Nephron (organoid): ENCODE results near the gene RGS16.

ENCODE experiments used
- H3K27ac Mint-ChIP-seq, 3 experiments: 2 replicates each; pipeline ENCODE4 v1.8.0; 2020; ENCODE audit warnings: mixed read lengths in 3 of 3, mild to moderate bottlenecking in 2 of 3, moderate library complexity in 1 of 3
- H3K27me3 Mint-ChIP-seq: 2 replicates; pipeline ENCODE4 v1.8.0; 2021; ENCODE audit warnings: low read depth, mild to moderate bottlenecking, moderate library complexity, mixed read lengths
- H3K36me3 Mint-ChIP-seq: 2 replicates; pipeline ENCODE4 v1.8.0; 2020; ENCODE audit warnings: low read depth, mixed read lengths
- H3K4me1 Mint-ChIP-seq: 2 replicates; pipeline ENCODE4 v1.8.0; 2020; ENCODE audit warnings: mixed read lengths
- H3K4me3 Mint-ChIP-seq, 3 experiments: 2 replicates each; pipeline ENCODE4 v1.8.0; 2020; ENCODE audit warnings: mild to moderate bottlenecking in 3 of 3, mixed read lengths in 3 of 3, moderate library complexity in 2 of 3
- H3K9me3 Mint-ChIP-seq: 2 replicates; pipeline ENCODE4 v1.8.0; 2020; ENCODE audit warnings: mixed read lengths
- CTCF ChIP-seq, 3 experiments: fragments of 200-600 bp; sonication (generic); IDR thresholded peaks; one replicate each; pipeline ENCODE4 v1.5.0; 2021; ENCODE audit warnings: antibody characterized with exemption in 3 of 3; ENCODE audit not compliant: unreplicated experiment in 3 of 3

Gene RGS16

GRCh38 chr1:182588500-182589396 lies 15.4 kb downstream of the RGS16 start, which contains the start of gene RNASEL:
TSS of gene RNASEL (minus strand) at chr1:182589256. CDS start at chr1:182586806, 2,450 bp downstream.
- peaks cover 6% of the 10 kb centered on the region for H3K4me1 Mint-ChIP-seq
- H3K27me3 Mint-ChIP-seq, result peaks cover 6% of the 10 kb centered on the region
- peak within 1 kb of the TSS; percentile 92 to 94 (median 94) for H3K27ac Mint-ChIP-seq
- peak within 1 kb of the TSS; percentile 91 to 92 (median 92) for H3K4me3 Mint-ChIP-seq
- TF ChIP-seq CTCF (IDR thresholded peaks at IDR 0.05; ENCODE audit: unreplicated experiment in 3 of 3), result no peak
- H3K9me3 Mint-ChIP-seq, result peaks cover 4% of the 10 kb centered on the region
- H3K36me3 Mint-ChIP-seq, result peaks cover 12% of the 10 kb centered on the region

- TF ChIP-seq CTCF (IDR thresholded peaks at IDR 0.05; ENCODE audit: unreplicated experiment in 3 of 3), result no peak
- peaks cover 6% of the 10 kb centered on the region for H3K27me3 Mint-ChIP-seq
- H3K4me1 Mint-ChIP-seq, result peaks cover 6% of the 10 kb centered on the region
- H3K27ac Mint-ChIP-seq, result peak overlapping the region; percentile 92 to 94 (median 94)
- H3K4me3 Mint-ChIP-seq, result peak overlapping the region; percentile 91 to 92 (median 92)
- H3K36me3 Mint-ChIP-seq, result peaks cover 20% of the 10 kb centered on the region
- H3K9me3 Mint-ChIP-seq, result peaks cover 4% of the 10 kb centered on the region
These were observed 16.3 kb downstream of the RGS16 start for GRCh38 chr1:182587666-182588499.

- peaks cover 4% of the 10 kb centered on the region for H3K9me3 Mint-ChIP-seq
- no peak overlapping the region for H3K27ac Mint-ChIP-seq
- peaks cover 25% of the 10 kb centered on the region for H3K36me3 Mint-ChIP-seq
- H3K4me3 Mint-ChIP-seq, result no peak overlapping the region
- H3K27me3 Mint-ChIP-seq, result peaks cover 6% of the 10 kb centered on the region
- TF ChIP-seq CTCF (IDR thresholded peaks at IDR 0.05; ENCODE audit: unreplicated experiment in 3 of 3), result no peak
- H3K4me1 Mint-ChIP-seq, result peaks cover 6% of the 10 kb centered on the region
These were observed 17.1 kb downstream of the RGS16 start for GRCh38 chr1:182587093-182587492.

GRCh38 chr1:182586380-182586779 lies 17.8 kb downstream of the RGS16 start:
- Mint-ChIP-seq H3K4me1 (peaks cover 6% of the 10 kb centered on the region), H3K9me3 (peaks cover 4% of the 10 kb centered on the region), H3K36me3 (peaks cover 27% of the 10 kb centered on the region), H3K27me3 (no peaks in the 10 kb centered on the region), H3K4me3 (no peak overlapping the region), H3K27ac (no peak overlapping the region)
- no peak for TF ChIP-seq CTCF (IDR thresholded peaks at IDR 0.05; ENCODE audit: unreplicated experiment in 3 of 3)

GRCh38 chr1:182584746-182585145 lies 19.4 kb downstream of the RGS16 start:
- H3K36me3 Mint-ChIP-seq, result peaks cover 41% of the 10 kb centered on the region
- peaks cover 6% of the 10 kb centered on the region for H3K4me1 Mint-ChIP-seq

More at GRCh38 chr1:182584746-182585145, 19.4 kb downstream of the RGS16 start:
- no peak for TF ChIP-seq CTCF (IDR thresholded peaks at IDR 0.05; ENCODE audit: unreplicated experiment in 3 of 3)
- H3K9me3 Mint-ChIP-seq, result peaks cover 4% of the 10 kb centered on the region
- no peak overlapping the region for H3K27ac Mint-ChIP-seq
- no peak overlapping the region for H3K4me3 Mint-ChIP-seq
- H3K27me3 Mint-ChIP-seq, result no peaks in the 10 kb centered on the region
